MM.1S (cell line): Measurements from ENCODE around the gene LRFN2.

Experiments
- DNase-seq: peaks from one replicate; pipeline ENCODE4 v3.0.0-alpha.2; 2015
- H2AFZ ChIP-seq: fragments of 300-600 bp; sonication (generic); 2 replicates; pipeline ENCODE4 v1.6.0; 2016; ENCODE audit warnings: antibody characterized with exemption, low read length
- H3F3A ChIP-seq: fragments of 300-600 bp; sonication (generic); 2 replicates; pipeline ENCODE4 v1.6.1; 2016; ENCODE audit warnings: mild to moderate bottlenecking, antibody characterized with exemption, low read length, moderate library complexity, mixed read lengths; ENCODE audit not compliant: insufficient read depth
- H3K27ac ChIP-seq: fragments of 300-600 bp; sonication (generic); 2 replicates; pipeline ENCODE4 v1.5.1; 2016; ENCODE audit warnings: mild to moderate bottlenecking, low read length
- H3K27me3 ChIP-seq: fragments of 300-600 bp; sonication (generic); replicated peaks from 2 replicates; pipeline ENCODE4 v1.6.0; 2016; ENCODE audit warnings: low read length; ENCODE audit not compliant: insufficient read depth
- H3K36me3 ChIP-seq: fragments of 300-600 bp; sonication (generic); replicated peaks from 2 replicates; pipeline ENCODE4 v1.6.1; 2016; ENCODE audit warnings: mild to moderate bottlenecking, low read length, mixed read lengths; ENCODE audit not compliant: insufficient read depth
- H3K4me1 ChIP-seq: fragments of 300-600 bp; sonication (generic); 2 replicates; pipeline ENCODE4 v1.6.1; 2016; ENCODE audit warnings: low read length, mixed read lengths
- H3K4me2 ChIP-seq: fragments of 300-600 bp; sonication (generic); 2 replicates; pipeline ENCODE4 v1.6.0; 2016; ENCODE audit warnings: low read depth, low read length
- H3K4me3 ChIP-seq: fragments of 300-600 bp; sonication (generic); 2 replicates; pipeline ENCODE4 v1.5.1; 2016; ENCODE audit warnings: low read length, mixed read lengths
- H3K79me2 ChIP-seq: fragments of 300-600 bp; sonication (generic); 2 replicates; pipeline ENCODE4 v1.6.1; 2016; ENCODE audit warnings: mixed run types, low read length, mixed read lengths
- H3K9ac ChIP-seq: fragments of 300-600 bp; sonication (generic); 2 replicates; pipeline ENCODE4 v1.6.1; 2016; ENCODE audit warnings: low read length, mixed read lengths
- H3K9me2 ChIP-seq: fragments of 300-600 bp; sonication (generic); replicated peaks from 2 replicates; pipeline ENCODE4 v1.6.1; 2016; ENCODE audit warnings: mild to moderate bottlenecking, low read length, mixed read lengths; ENCODE audit not compliant: insufficient read depth
- H3K9me3 ChIP-seq: fragments of 300-600 bp; sonication (generic); replicated peaks from 2 replicates; pipeline ENCODE4 v1.6.1; 2016; ENCODE audit warnings: mild to moderate bottlenecking, low read length, mixed read lengths; ENCODE audit not compliant: insufficient read depth
- H4K20me1 ChIP-seq: fragments of 300-600 bp; sonication (generic); 2 replicates; pipeline ENCODE4 v1.6.1; 2016; ENCODE audit warnings: mild to moderate bottlenecking, low read length, moderate library complexity, mixed read lengths; ENCODE audit not compliant: insufficient read depth
- EZH2 ChIP-seq: fragments of 300-600 bp; sonication (generic); optimal IDR thresholded peaks from 2 replicates; pipeline ENCODE3; 2017; ENCODE audit warnings: low read depth, mild to moderate bottlenecking, antibody characterized with exemption, low read length, mixed read lengths
- EZH2phosphoT487 ChIP-seq: fragments of 300-600 bp; sonication (generic); IDR thresholded peaks from 2 replicates; pipeline ENCODE4 v1.6.1; 2018; ENCODE audit warnings: antibody characterized with exemption, low read length
- TF ChIP-seq, protein P1 (sequence below): fragments of 300-600 bp; sonication (generic); IDR thresholded peaks from 2 replicates; pipeline ENCODE4 v1.5.1; 2016; ENCODE audit warnings: antibody characterized with exemption, low read length, mixed read lengths

The LRFN2 gene

DNA sequence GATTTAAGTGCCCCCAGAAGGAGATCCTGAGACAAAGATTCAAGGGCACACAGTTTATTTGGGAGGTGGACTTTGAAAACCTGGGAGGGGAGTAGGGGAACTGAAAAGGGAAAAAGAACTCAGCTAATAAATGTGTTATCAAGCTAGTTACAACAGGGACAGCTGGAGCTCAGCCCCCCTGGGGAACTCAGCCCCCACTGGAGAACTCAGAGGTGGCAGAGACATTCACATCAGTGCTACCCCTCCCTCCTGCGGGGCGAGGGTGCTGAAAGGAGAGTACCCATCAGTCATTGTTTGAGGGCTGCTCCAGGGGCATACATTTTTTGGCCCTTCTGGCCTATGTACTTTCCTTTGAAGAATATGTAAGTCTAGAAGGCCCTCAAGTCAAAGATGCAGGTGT lies 101.4 kb downstream of the LRFN2 start:
- Histone ChIP-seq H3K9me2 (no peaks in the 10 kb centered on the region), H3K27me3 (no peaks in the 10 kb centered on the region), H3K9ac (no peak overlapping the region), H3K4me1 (no peaks in the 10 kb centered on the region), H3K36me3 (no peaks in the 10 kb centered on the region), H3K9me3 (no peaks in the 10 kb centered on the region), H2AFZ (no peak overlapping the region), H3K27ac (no peak overlapping the region), H4K20me1 (no peaks in the 10 kb centered on the region), H3K4me2 (no peak overlapping the region), H3F3A (no peaks in the 10 kb centered on the region), H3K79me2 (no peaks in the 10 kb centered on the region), H3K4me3 (no peak overlapping the region)
- no peak for DNase-seq
- no peak for TF ChIP-seq EZH2
- TF ChIP-seq, protein P1, sequence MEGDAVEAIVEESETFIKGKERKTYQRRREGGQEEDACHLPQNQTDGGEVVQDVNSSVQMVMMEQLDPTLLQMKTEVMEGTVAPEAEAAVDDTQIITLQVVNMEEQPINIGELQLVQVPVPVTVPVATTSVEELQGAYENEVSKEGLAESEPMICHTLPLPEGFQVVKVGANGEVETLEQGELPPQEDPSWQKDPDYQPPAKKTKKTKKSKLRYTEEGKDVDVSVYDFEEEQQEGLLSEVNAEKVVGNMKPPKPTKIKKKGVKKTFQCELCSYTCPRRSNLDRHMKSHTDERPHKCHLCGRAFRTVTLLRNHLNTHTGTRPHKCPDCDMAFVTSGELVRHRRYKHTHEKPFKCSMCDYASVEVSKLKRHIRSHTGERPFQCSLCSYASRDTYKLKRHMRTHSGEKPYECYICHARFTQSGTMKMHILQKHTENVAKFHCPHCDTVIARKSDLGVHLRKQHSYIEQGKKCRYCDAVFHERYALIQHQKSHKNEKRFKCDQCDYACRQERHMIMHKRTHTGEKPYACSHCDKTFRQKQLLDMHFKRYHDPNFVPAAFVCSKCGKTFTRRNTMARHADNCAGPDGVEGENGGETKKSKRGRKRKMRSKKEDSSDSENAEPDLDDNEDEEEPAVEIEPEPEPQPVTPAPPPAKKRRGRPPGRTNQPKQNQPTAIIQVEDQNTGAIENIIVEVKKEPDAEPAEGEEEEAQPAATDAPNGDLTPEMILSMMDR, result no peak
- no peak for TF ChIP-seq EZH2phosphoT487

DNA sequence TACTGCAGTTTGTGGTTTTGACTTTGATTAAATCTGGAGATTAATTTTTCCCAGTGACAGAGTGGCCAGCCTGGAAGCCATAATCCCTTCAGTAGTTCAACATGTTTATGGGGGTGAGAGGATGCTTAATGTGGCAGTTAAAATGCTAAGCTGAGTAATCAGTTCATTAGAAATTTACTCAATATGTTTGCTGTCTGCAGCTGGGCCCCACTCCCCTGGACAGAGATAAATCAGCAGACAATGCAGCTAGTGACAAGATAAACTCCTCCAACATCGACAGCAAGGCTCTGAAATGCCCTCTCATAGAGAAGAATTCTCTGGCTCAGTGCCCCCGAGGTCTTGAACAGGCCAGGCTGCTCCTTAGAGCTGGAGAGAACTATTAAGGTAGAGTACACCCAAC lies 101.9 kb downstream of the LRFN2 start:
- H3K4me3 ChIP-seq, result no peak overlapping the region
- no peak for DNase-seq
- H3K4me1 ChIP-seq, result no peaks in the 10 kb centered on the region
- H3K27ac ChIP-seq, result no peak overlapping the region
- H3K9me3 ChIP-seq, result no peaks in the 10 kb centered on the region
- no peaks in the 10 kb centered on the region for H3K9me2 ChIP-seq
- no peak overlapping the region for H3K4me2 ChIP-seq
- no peaks in the 10 kb centered on the region for H3F3A ChIP-seq
- TF ChIP-seq EZH2phosphoT487, result no peak
- H3K36me3 ChIP-seq, result no peaks in the 10 kb centered on the region
- no peaks in the 10 kb centered on the region for H3K79me2 ChIP-seq
- no peaks in the 10 kb centered on the region for H3K27me3 ChIP-seq
- H2AFZ ChIP-seq, result no peak overlapping the region
- no peak overlapping the region for H3K9ac ChIP-seq
- H4K20me1 ChIP-seq, result no peaks in the 10 kb centered on the region

DNA sequence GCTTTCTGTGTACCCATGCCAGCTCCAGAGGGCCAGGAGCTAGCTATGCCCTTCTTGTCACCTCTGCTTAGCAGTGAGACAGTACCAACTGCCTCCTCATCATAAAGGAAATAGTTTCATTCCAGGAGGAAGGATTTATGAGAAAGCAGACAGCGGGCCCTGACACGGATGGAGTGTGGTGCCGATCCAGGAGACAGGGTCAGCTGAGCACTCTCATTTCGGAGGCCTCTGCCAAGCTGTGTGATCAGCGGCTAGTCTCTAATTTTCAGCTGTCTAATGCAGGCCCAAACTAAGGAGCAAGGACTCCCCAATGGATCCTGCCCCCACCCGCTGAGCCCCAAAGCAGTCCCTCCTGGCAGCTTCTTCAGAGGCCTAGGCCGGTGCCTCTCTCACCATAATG lies 103.1 kb downstream of the LRFN2 start:
- Histone ChIP-seq H2AFZ (no peak overlapping the region), H3K79me2 (no peaks in the 10 kb centered on the region), H4K20me1 (no peaks in the 10 kb centered on the region), H3F3A (no peaks in the 10 kb centered on the region), H3K9me3 (no peaks in the 10 kb centered on the region), H3K36me3 (no peaks in the 10 kb centered on the region), H3K9ac (no peak overlapping the region), H3K27ac (no peak overlapping the region), H3K4me2 (no peak overlapping the region), H3K9me2 (no peaks in the 10 kb centered on the region), H3K4me1 (no peaks in the 10 kb centered on the region), H3K4me3 (no peak overlapping the region), H3K27me3 (no peaks in the 10 kb centered on the region)
- TF ChIP-seq, protein P1, result no peak
- TF ChIP-seq EZH2, result no peak
- no peak for TF ChIP-seq EZH2phosphoT487
- DNase-seq, result no peak

DNA sequence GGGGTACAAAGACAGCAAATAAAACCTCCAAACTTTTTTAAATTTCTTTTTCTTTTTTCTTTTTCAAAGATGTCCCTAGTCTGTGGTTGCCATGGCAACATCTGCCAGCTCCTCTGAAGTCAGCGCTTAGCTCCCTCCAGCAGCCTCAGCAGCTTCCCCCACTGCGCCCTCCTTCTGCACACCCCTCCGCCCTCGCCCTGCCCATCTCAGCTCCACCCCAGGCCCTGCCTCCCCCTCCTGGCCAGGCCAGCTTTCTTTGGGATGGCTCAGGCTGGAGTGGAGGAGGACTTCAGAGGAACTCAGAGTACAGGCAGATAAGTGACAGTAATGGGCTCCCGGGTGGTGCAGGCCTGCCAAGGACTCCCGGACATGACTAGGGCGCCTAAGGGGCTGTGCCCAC lies 104.6 kb downstream of the LRFN2 start:
- H3K27me3 ChIP-seq, result no peaks in the 10 kb centered on the region
- H3K36me3 ChIP-seq, result no peaks in the 10 kb centered on the region
- no peaks in the 10 kb centered on the region for H3F3A ChIP-seq
- no peak overlapping the region for H2AFZ ChIP-seq
- H3K9ac ChIP-seq, result no peak overlapping the region
- H3K4me1 ChIP-seq, result no peaks in the 10 kb centered on the region
- no peaks in the 10 kb centered on the region for H4K20me1 ChIP-seq
- no peaks in the 10 kb centered on the region for H3K79me2 ChIP-seq
- TF ChIP-seq, protein P1, result no peak
- TF ChIP-seq EZH2phosphoT487, result no peak
- no peak for TF ChIP-seq EZH2
- H3K4me3 ChIP-seq, result no peak overlapping the region
- H3K27ac ChIP-seq, result no peak overlapping the region
- DNase-seq, result no peak
- H3K9me2 ChIP-seq, result no peaks in the 10 kb centered on the region
- H3K9me3 ChIP-seq, result no peaks in the 10 kb centered on the region
- H3K4me2 ChIP-seq, result no peak overlapping the region
